ENCODE data around the gene GNAQ. TPM values are rescaled to one million over a fixed set of nuclear protein-coding genes. Genes with fewer than 3 reads are reported as not detected.

GNAQ gene
- total RNA-seq, 4 donors from 2014 or later = 35.4 to 95.7 (median 52.3) TPM

DNA sequence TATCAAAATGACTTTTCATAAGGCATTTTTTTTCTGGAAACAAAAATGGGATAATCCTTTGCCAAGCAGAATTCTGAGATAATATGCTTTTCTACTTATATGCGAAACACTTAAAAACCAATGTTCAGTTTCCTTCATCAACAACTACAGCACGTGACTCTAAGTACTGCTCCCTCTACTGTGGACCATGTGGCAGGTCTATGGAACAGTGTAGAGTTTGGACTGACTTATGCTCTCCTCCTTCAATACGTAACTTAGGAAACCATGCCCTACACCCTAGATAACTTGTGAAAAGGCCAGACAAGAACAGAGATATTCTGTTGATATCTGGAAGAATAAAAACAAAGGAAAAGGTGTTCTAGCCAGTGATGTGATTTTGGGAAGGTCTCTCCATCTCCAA, 272.2 kb downstream of the GNAQ start:
- Histone ChIP-seq H3K27ac (no peak overlapping the region), H3K9me3 (no peaks in the 10 kb centered on the region), H3K4me3 (no peak overlapping the region), H3K36me3 (no peaks in the 10 kb centered on the region), H3K4me1 (no peaks in the 10 kb centered on the region), H3K27me3 (no peaks in the 10 kb centered on the region)
- intact Hi-C loops (cut with DNase I; ENCODE audit: low total_unique reads) = loop anchor here (10.0 kb wide), 1 partner anchor 305 kb away; no protein-coding TSS in a partner anchor
- DNase-seq = no peak
- no peak for TF ChIP-seq CTCF (IDR thresholded peaks at IDR 0.05)
- TF ChIP-seq POLR2A (IDR thresholded peaks at IDR 0.05) = no peak

DNA sequence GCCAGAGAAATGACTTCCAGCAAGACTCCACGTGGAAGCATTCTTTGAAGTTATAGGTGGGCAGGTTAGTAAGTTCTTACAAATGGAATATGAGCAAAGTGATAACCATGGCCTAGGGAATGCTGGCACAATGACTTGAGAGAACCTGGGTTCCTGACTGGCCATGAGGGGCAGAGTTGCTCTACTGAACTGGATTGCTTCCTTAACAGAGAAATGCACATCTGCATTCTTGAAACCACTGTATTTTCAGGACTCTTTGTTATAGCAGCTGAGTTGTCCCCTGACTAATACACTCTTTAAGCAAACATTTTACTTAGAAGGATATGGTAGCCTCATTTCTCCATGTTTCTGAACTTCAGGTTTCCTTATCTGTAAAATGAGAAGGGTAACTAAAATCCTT, 275.2 kb downstream of the GNAQ start:
- no peak for DNase-seq
- no peak overlapping the region for H3K4me3 ChIP-seq
- no peak for TF ChIP-seq CTCF (IDR thresholded peaks at IDR 0.05)
- no peak for TF ChIP-seq POLR2A (IDR thresholded peaks at IDR 0.05)
- H3K27ac ChIP-seq = no peak overlapping the region
- intact Hi-C loops (cut with DNase I; ENCODE audit: low total_unique reads) = loop anchor here (10.0 kb wide), 1 partner anchor 302 kb away; no protein-coding TSS in a partner anchor
- H3K9me3 ChIP-seq = no peaks in the 10 kb centered on the region
- H3K36me3 ChIP-seq = no peaks in the 10 kb centered on the region
- H3K27me3 ChIP-seq = no peaks in the 10 kb centered on the region
- no peaks in the 10 kb centered on the region for H3K4me1 ChIP-seq

DNA sequence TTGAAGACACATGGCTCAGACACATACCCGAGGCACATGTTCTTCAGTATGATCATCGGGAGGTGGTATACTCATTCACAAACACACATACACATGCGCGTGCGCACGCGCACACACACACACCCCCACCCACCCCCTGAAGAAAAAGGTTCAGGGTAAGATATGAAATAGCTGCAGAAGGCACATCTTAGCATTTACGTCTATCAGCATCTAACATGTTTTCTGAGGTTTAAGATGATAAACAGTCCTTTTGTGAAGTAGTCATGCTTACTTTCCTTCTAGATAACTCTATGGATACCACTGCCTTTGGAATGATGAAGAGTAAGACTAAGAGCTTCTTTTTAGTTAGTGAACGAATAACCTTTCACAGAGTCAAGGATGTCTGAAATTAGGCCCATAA, 278.4 kb downstream of the GNAQ start:
- peak overlapping the region; percentile 48 to 83 for H3K27ac ChIP-seq
- intact Hi-C loops (cut with DNase I; ENCODE audit: low total_unique reads) = loop anchor here (10.0 kb wide), 1 partner anchor 298 kb away; no protein-coding TSS in a partner anchor
- no peak for TF ChIP-seq POLR2A (IDR thresholded peaks at IDR 0.05)
- TF ChIP-seq CTCF (IDR thresholded peaks at IDR 0.05) = no peak

DNA sequence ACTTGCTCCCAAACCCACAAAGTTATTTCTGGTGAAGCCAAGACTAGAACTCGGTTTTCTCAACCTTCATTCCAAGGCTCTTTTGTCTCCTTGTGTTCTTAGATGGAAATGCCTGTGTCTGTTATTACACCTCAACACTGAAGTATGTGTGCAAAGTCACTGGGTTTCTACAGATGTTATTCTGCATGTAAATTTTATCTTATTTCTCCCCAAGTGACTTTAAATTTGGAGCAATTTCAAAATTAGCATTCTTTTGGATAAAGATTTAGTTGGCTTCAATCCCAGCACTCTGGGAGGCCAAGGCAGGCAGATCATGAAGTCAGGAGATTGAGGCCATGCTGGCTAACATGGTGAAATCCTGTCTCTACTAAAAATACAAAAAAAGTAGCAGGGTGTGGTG, 279.1 kb downstream of the GNAQ start:
- H3K27ac ChIP-seq = peak overlapping the region; percentile 48 to 83
- no peak for DNase-seq
- H3K4me3 ChIP-seq = no peak overlapping the region
- H3K36me3 ChIP-seq = no peaks in the 10 kb centered on the region
- TF ChIP-seq CTCF (IDR thresholded peaks at IDR 0.05) = no peak
- no peak for TF ChIP-seq POLR2A (IDR thresholded peaks at IDR 0.05)
- H3K27me3 ChIP-seq = no peaks in the 10 kb centered on the region
- no peaks in the 10 kb centered on the region for H3K4me1 ChIP-seq
- intact Hi-C loops (cut with DNase I; ENCODE audit: low total_unique reads) = loop anchor here (10.0 kb wide), 1 partner anchor 298 kb away; no protein-coding TSS in a partner anchor
- no peaks in the 10 kb centered on the region for H3K9me3 ChIP-seq

More for the DNA sequence above, 278.4 kb downstream of the GNAQ start:
- no peak for DNase-seq
- no peaks in the 10 kb centered on the region for H3K4me1 ChIP-seq
- H3K36me3 ChIP-seq = no peaks in the 10 kb centered on the region
- no peak overlapping the region for H3K4me3 ChIP-seq
- H3K27me3 ChIP-seq = no peaks in the 10 kb centered on the region
- no peaks in the 10 kb centered on the region for H3K9me3 ChIP-seq

DNA sequence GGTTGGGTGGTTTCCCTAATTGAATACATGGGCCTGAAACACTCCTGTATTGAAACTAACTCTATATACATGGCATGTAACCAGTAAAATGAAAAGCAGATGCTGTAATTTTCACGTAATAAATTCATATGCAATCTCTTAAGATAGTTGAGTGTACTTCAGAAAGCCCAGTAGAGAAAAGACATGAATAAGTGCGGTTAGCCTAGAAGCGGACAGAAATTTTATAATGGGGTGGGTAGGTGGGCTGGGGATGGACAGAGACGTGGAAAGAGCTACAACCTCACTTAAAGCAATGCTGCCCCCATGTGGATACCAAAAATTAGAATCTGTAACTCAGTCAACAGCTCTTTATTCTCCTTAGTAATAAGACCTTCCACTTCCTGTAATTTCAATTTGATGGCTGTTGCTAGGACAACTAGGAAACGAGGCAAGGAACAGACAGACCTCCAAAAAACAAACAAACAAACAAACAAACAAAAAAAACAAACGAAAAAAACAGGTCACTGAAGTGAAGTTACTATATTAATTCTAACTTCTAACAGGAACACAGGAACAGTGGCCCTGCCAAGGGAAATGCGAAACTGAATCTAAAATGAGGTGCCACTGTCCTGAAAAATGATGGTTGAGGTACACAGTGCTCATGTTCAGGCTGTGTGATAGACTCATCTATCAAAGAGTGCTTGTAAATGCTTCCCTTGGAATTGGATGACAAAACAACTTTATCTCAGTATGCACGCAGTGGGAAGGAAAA, 280.1 kb downstream of the GNAQ start:
- DNase-seq = peak in 1 of 2 donors; percentile 51
- Histone ChIP-seq H3K27ac (peak overlapping the region; percentile 48 to 83), H3K9me3 (no peaks in the 10 kb centered on the region), H3K4me1 (no peaks in the 10 kb centered on the region), H3K27me3 (no peaks in the 10 kb centered on the region), H3K4me3 (no peak overlapping the region), H3K36me3 (no peaks in the 10 kb centered on the region)
- intact Hi-C loops (cut with DNase I; ENCODE audit: low total_unique reads) = loop anchor here (10.0 kb wide), 1 partner anchor 297 kb away; no protein-coding TSS in a partner anchor
- TF ChIP-seq CTCF (IDR thresholded peaks at IDR 0.05) (peak; percentile 53 to 61 (median 58)), POLR2A (IDR thresholded peaks at IDR 0.05) (no peak)
